ENCODE measurements around the gene SLC6A18.

DNA sequence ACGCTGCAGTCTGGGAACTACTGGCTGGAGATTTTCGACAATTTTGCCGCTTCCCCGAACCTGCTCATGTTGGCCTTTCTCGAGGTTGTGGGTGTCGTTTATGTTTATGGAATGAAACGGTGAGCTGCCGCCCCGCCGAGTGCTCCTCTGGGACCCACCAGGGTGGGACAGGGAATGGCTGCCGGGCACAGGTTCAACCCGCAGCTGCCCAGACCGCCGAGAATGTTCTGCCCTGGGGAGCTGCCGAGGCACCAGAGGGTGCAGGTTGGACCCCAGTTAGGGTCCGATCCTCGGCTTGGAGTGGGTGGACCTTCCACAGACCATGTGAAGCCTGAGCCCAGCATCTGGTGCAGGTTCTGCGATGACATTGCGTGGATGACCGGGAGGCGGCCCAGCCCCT, 19.1 kb downstream of the SLC6A18 start:
- TF ChIP-seq, protein P1, sequence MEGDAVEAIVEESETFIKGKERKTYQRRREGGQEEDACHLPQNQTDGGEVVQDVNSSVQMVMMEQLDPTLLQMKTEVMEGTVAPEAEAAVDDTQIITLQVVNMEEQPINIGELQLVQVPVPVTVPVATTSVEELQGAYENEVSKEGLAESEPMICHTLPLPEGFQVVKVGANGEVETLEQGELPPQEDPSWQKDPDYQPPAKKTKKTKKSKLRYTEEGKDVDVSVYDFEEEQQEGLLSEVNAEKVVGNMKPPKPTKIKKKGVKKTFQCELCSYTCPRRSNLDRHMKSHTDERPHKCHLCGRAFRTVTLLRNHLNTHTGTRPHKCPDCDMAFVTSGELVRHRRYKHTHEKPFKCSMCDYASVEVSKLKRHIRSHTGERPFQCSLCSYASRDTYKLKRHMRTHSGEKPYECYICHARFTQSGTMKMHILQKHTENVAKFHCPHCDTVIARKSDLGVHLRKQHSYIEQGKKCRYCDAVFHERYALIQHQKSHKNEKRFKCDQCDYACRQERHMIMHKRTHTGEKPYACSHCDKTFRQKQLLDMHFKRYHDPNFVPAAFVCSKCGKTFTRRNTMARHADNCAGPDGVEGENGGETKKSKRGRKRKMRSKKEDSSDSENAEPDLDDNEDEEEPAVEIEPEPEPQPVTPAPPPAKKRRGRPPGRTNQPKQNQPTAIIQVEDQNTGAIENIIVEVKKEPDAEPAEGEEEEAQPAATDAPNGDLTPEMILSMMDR (IDR thresholded peaks at IDR 0.05), result no peak
- TF ChIP-seq, protein P2, sequence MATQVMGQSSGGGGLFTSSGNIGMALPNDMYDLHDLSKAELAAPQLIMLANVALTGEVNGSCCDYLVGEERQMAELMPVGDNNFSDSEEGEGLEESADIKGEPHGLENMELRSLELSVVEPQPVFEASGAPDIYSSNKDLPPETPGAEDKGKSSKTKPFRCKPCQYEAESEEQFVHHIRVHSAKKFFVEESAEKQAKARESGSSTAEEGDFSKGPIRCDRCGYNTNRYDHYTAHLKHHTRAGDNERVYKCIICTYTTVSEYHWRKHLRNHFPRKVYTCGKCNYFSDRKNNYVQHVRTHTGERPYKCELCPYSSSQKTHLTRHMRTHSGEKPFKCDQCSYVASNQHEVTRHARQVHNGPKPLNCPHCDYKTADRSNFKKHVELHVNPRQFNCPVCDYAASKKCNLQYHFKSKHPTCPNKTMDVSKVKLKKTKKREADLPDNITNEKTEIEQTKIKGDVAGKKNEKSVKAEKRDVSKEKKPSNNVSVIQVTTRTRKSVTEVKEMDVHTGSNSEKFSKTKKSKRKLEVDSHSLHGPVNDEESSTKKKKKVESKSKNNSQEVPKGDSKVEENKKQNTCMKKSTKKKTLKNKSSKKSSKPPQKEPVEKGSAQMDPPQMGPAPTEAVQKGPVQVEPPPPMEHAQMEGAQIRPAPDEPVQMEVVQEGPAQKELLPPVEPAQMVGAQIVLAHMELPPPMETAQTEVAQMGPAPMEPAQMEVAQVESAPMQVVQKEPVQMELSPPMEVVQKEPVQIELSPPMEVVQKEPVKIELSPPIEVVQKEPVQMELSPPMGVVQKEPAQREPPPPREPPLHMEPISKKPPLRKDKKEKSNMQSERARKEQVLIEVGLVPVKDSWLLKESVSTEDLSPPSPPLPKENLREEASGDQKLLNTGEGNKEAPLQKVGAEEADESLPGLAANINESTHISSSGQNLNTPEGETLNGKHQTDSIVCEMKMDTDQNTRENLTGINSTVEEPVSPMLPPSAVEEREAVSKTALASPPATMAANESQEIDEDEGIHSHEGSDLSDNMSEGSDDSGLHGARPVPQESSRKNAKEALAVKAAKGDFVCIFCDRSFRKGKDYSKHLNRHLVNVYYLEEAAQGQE (IDR thresholded peaks at IDR 0.05; ENCODE audit: insufficient read depth in 1 of 2, low read depth in 2 of 2, low read length in 1 of 2), result no peak
- no peak for TF ChIP-seq TCF7L2 (IDR thresholded peaks at IDR 0.05; ENCODE audit: low read depth, low read length)

Measured in Panc1 (cell line).